IMR-90 (cell line): ENCODE measurements around the gene GIMAP7.

Experiments
- CEBPB ChIP-seq: IDR thresholded peaks from 2 replicates; pipeline ENCODE4 v1.6.1; 2012; ENCODE audit warnings: low read depth, low read length, improper control_type of control experiment
- CTCF ChIP-seq: conservative IDR thresholded peaks from 2 replicates; pipeline ENCODE4 v1.5.1; 2012; ENCODE audit warnings: mild to moderate bottlenecking, low read depth, low read length, improper control_type of control experiment
- ELK1 ChIP-seq: fragments of 150-350 bp; IDR thresholded peaks from 2 replicates; pipeline ENCODE4 v1.6.1; 2016; ENCODE audit warnings: low read depth, mild to moderate bottlenecking, low read length, moderate library complexity, borderline replicate concordance
- MAFK ChIP-seq: IDR thresholded peaks from 2 replicates; pipeline ENCODE4 v1.6.1; 2012; ENCODE audit warnings: low read depth, low read length, improper control_type of control experiment
- MXI1 ChIP-seq: IDR thresholded peaks from 2 replicates; pipeline ENCODE4 v1.6.1; 2012; ENCODE audit warnings: low read depth, mild to moderate bottlenecking, low read length, moderate library complexity, borderline replicate concordance
- POLR2A ChIP-seq: IDR thresholded peaks from 2 replicates; pipeline ENCODE4 v1.6.1; 2012; ENCODE audit warnings: mild to moderate bottlenecking, low read depth, low read length
- RAD21 ChIP-seq: IDR thresholded peaks from 2 replicates; pipeline ENCODE4 v1.6.1; 2012; ENCODE audit warnings: low read length, improper control_type of control experiment
- RCOR1 ChIP-seq: IDR thresholded peaks from 2 replicates; pipeline ENCODE4 v1.6.1; 2012; ENCODE audit warnings: mild to moderate bottlenecking, low read length, improper control_type of control experiment; ENCODE audit not compliant: insufficient replicate concordance
- SMC3 ChIP-seq: fragments of 150-350 bp; IDR thresholded peaks from 2 replicates; pipeline ENCODE4 v1.6.1; 2016; ENCODE audit warnings: low read depth, mild to moderate bottlenecking, antibody characterized with exemption, low read length, moderate library complexity
- USF2 ChIP-seq: fragments of 150-350 bp; IDR thresholded peaks from 2 replicates; pipeline ENCODE4 v1.6.1; 2017; ENCODE audit warnings: mild to moderate bottlenecking, antibody characterized with exemption, low read length, low read depth

GRCh38 chr7:150511048-150511447 is 3.6 kb upstream of the GIMAP7 start:
- TF ChIP-seq CTCF (no peak), POLR2A (no peak), USF2 (no peak), RCOR1 (no peak), ELK1 (no peak), MXI1 (no peak), SMC3 (no peak), RAD21 (no peak), CEBPB (no peak), MAFK (no peak)
